HFFc6 (cell line): ENCODE measurements around the gene KCNF1. TPM values are rescaled to one million over a fixed set of nuclear protein-coding genes. Genes with fewer than 3 reads are reported as not detected.

Experiments
- DNase-seq: peaks from one replicate; pipeline ENCODE4 v3.0.0-alpha.2; 2018
- H3K27ac Mint-ChIP-seq: 2 replicates; pipeline ENCODE4 v1.8.0; 2020; ENCODE audit warnings: mild to moderate bottlenecking, mixed read lengths
- H3K27me3 Mint-ChIP-seq: 2 replicates; pipeline ENCODE4 v1.8.0; 2021; ENCODE audit warnings: mild to moderate bottlenecking, moderate library complexity, mixed read lengths; ENCODE audit not compliant: insufficient read depth
- H3K36me3 Mint-ChIP-seq: 2 replicates; pipeline ENCODE4 v1.8.0; 2021; ENCODE audit warnings: low read depth, mixed read lengths
- H3K4me1 Mint-ChIP-seq: 2 replicates; pipeline ENCODE4 v1.8.0; 2020; ENCODE audit warnings: low read depth, mixed read lengths
- H3K4me3 Mint-ChIP-seq: 2 replicates; pipeline ENCODE4 v1.8.0; 2020; ENCODE audit warnings: mild to moderate bottlenecking, moderate library complexity, mixed read lengths
- H3K9me3 Mint-ChIP-seq: 2 replicates; pipeline ENCODE4 v1.8.0; 2020; ENCODE audit warnings: mild to moderate bottlenecking, mixed read lengths
- CTCF ChIP-seq: fragments of 200-600 bp; sonication (generic); IDR thresholded peaks from 2 replicates; pipeline ENCODE4 v1.5.0; 2021; ENCODE audit warnings: antibody characterized with exemption, mild to moderate bottlenecking
- total RNA-seq, 6 experiments: library from RNA; stranded (reverse); fragmentation: NEBNext Ultra II Directional; extraction: Animal tissue kit (Norgen Biotek cat#: 25700); gene quantifications; 2 replicates in 1 of 6; 3 replicates in 5 of 6; pipeline ENCODE4 v1.2.3, GENCODE V29; 2021

Gene KCNF1
- total RNA-seq, 6 experiments from 2014 or later: 0.14 to 0.26 (median 0.18) TPM; not detected in 3

GRCh38 chr2:10910625-10911024 is 1.1 kb upstream of the KCNF1 start:
- no peak for TF ChIP-seq CTCF
- Mint-ChIP-seq H3K4me1 (peaks cover 6% of the 10 kb centered on the region; the same call in 1 of the 2 replicates), H3K4me3 (no peak overlapping the region), H3K9me3 (no peaks in the 10 kb centered on the region), H3K36me3 (no peaks in the 10 kb centered on the region), H3K27ac (no peak overlapping the region), H3K27me3 (peaks cover 21% of the 10 kb centered on the region)
- no peak for DNase-seq

GRCh38 chr2:10912076-10912731 is 470 bp downstream of the KCNF1 start:
- Mint-ChIP-seq H3K4me3 (peak overlapping the region; percentile 55), H3K36me3 (no peaks in the 10 kb centered on the region), H3K27ac (no peak overlapping the region), H3K27me3 (peaks cover 19% of the 10 kb centered on the region), H3K4me1 (peaks cover 6% of the 10 kb centered on the region; the same call in 1 of the 2 replicates), H3K9me3 (no peaks in the 10 kb centered on the region)
- no peak for DNase-seq
- TF ChIP-seq CTCF: no peak

- Mint-ChIP-seq H3K36me3 (no peaks in the 10 kb centered on the region), H3K27ac (no peak overlapping the region), H3K27me3 (peaks cover 20% of the 10 kb centered on the region), H3K4me3 (peak overlapping the region; percentile 55; the same call in 1 of the 2 replicates), H3K9me3 (no peaks in the 10 kb centered on the region), H3K4me1 (peaks cover 6% of the 10 kb centered on the region; the same call in 1 of the 2 replicates)
- DNase-seq: no peak
- TF ChIP-seq CTCF: no peak
Observed at GRCh38 chr2:10912796-10913455, 1.2 kb downstream of the KCNF1 start.

GRCh38 chr2:10913501-10914271 is 2.0 kb downstream of the KCNF1 start:
- peaks cover 25% of the 10 kb centered on the region for H3K27me3 Mint-ChIP-seq
- no peaks in the 10 kb centered on the region for H3K9me3 Mint-ChIP-seq
- H3K4me1 Mint-ChIP-seq: peaks cover 6% of the 10 kb centered on the region; the same call in 1 of the 2 replicates
- TF ChIP-seq CTCF: no peak
- H3K27ac Mint-ChIP-seq: no peak overlapping the region
- DNase-seq: no peak
- H3K36me3 Mint-ChIP-seq: no peaks in the 10 kb centered on the region
- no peak overlapping the region; the same call in 1 of the 2 replicates for H3K4me3 Mint-ChIP-seq

GRCh38 chr2:10914272-10914693 is 2.5 kb downstream of the KCNF1 start:
- DNase-seq: peak; percentile 8
- Mint-ChIP-seq H3K27me3 (peaks cover 28% of the 10 kb centered on the region), H3K27ac (no peak overlapping the region), H3K4me1 (peaks cover 6% of the 10 kb centered on the region; the same call in 1 of the 2 replicates), H3K4me3 (no peak overlapping the region), H3K9me3 (no peaks in the 10 kb centered on the region), H3K36me3 (no peaks in the 10 kb centered on the region)
- TF ChIP-seq CTCF: peak; percentile 69
